Astrocyte (in vitro differentiated cells and primary cell): ENCODE measurements around the gene GSE1. TPM values are rescaled to one million over a fixed set of nuclear protein-coding genes. Genes with fewer than 3 reads are reported as not detected.

Experiments
- DNase-seq: peaks from one replicate; pipeline ENCODE4 v3.0.0-alpha.2; 2010; ENCODE audit warnings: low read depth
- FAIRE-seq: peaks from 2 replicates; lab custom pipeline; 2011; peaks lifted over from hg19 to GRCh38; lab: Jason Lieb, UNC
- H2AFZ ChIP-seq: 2 replicates; pipeline ENCODE4 v1.6.0; 2012; ENCODE audit warnings: low read depth, low read length, inconsistent platforms
- H3K27ac ChIP-seq: 2 replicates; pipeline ENCODE4 v1.5.1; 2011; ENCODE audit warnings: low read depth, low read length, inconsistent platforms
- H3K27me3 ChIP-seq: 2 replicates; pipeline ENCODE4 v1.6.0; 2011; ENCODE audit warnings: low read length, inconsistent platforms; ENCODE audit not compliant: insufficient read depth
- H3K36me3 ChIP-seq: 2 replicates; pipeline ENCODE4 v1.5.1; 2011; ENCODE audit warnings: low read length, inconsistent platforms; ENCODE audit not compliant: insufficient read depth
- H3K4me1 ChIP-seq: 2 replicates; pipeline ENCODE4 v1.5.1; 2011; ENCODE audit warnings: low read length, inconsistent platforms; ENCODE audit not compliant: insufficient read depth
- H3K4me2 ChIP-seq: 2 replicates; pipeline ENCODE4 v1.6.0; 2012; ENCODE audit warnings: low read length, inconsistent platforms
- H3K4me3 ChIP-seq: 2 replicates; pipeline ENCODE4 v1.5.1; 2011; ENCODE audit warnings: low read depth, mild to moderate bottlenecking, low read length, inconsistent platforms; ENCODE audit not compliant: insufficient read depth
- H3K79me2 ChIP-seq: 2 replicates; pipeline ENCODE4 v1.6.0; 2012; ENCODE audit warnings: mild to moderate bottlenecking, low read length, inconsistent platforms; ENCODE audit not compliant: insufficient read depth
- H3K9ac ChIP-seq: 2 replicates; pipeline ENCODE4 v1.6.0; 2012; ENCODE audit warnings: mild to moderate bottlenecking, low read length, inconsistent platforms
- H3K9me3 ChIP-seq: 2 replicates; pipeline ENCODE4 v1.5.1; 2012; ENCODE audit warnings: low read depth, mild to moderate bottlenecking, low read length, inconsistent platforms; ENCODE audit not compliant: insufficient read depth
- H4K20me1 ChIP-seq: 2 replicates; pipeline ENCODE4 v1.6.0; 2012; ENCODE audit warnings: low read length, inconsistent platforms; ENCODE audit not compliant: insufficient read depth
- H3K27ac Mint-ChIP-seq: one replicate; pipeline ENCODE4 v1.8.0; 2021; ENCODE audit warnings: mild to moderate bottlenecking, mixed read lengths; ENCODE audit not compliant: unreplicated experiment
- H3K27me3 Mint-ChIP-seq: one replicate; pipeline ENCODE4 v1.8.0; 2021; ENCODE audit warnings: low read depth, mixed read lengths; ENCODE audit not compliant: unreplicated experiment
- H3K36me3 Mint-ChIP-seq: one replicate; pipeline ENCODE4 v1.8.0; 2021; ENCODE audit warnings: low read depth, mixed read lengths; ENCODE audit not compliant: unreplicated experiment
- H3K4me1 Mint-ChIP-seq: one replicate; pipeline ENCODE4 v1.8.0; 2021; ENCODE audit warnings: low read depth, mixed read lengths; ENCODE audit not compliant: unreplicated experiment
- H3K4me3 Mint-ChIP-seq: one replicate; pipeline ENCODE4 v1.8.0; 2021; ENCODE audit warnings: mild to moderate bottlenecking, moderate library complexity, mixed read lengths; ENCODE audit not compliant: unreplicated experiment
- H3K9me3 Mint-ChIP-seq: one replicate; pipeline ENCODE4 v1.8.0; 2021; ENCODE audit warnings: mild to moderate bottlenecking, mixed read lengths; ENCODE audit not compliant: unreplicated experiment
- CTCF ChIP-seq: IDR thresholded peaks from 2 replicates; pipeline ENCODE4 v1.5.1; 2011; ENCODE audit warnings: low read depth, mild to moderate bottlenecking, inconsistent platforms, low read length, moderate library complexity; ENCODE audit not compliant: insufficient read depth
- EZH2 ChIP-seq: IDR thresholded peaks from 2 replicates; pipeline ENCODE4 v1.6.1; 2012; ENCODE audit warnings: mild to moderate bottlenecking, low read length, inconsistent platforms; ENCODE audit not compliant: insufficient read depth
- total RNA-seq: library from RNA; stranded (reverse); gene quantifications from 2 replicates; pipeline ENCODE4 v1.2.1, GENCODE V29; 2021

Gene GSE1
- total RNA-seq, 1 donor from 2014 or later: 35.0 TPM

- no peaks in the 10 kb centered on the region for H3K36me3 Mint-ChIP-seq
- no peaks in the 10 kb centered on the region for H3K9me3 Mint-ChIP-seq
- Histone ChIP-seq H3K4me2 (no peak overlapping the region), H3K4me1 (no peaks in the 10 kb centered on the region), H3K79me2 (no peaks in the 10 kb centered on the region), H4K20me1 (no peaks in the 10 kb centered on the region), H3K9ac (no peak overlapping the region), H3K36me3 (no peaks in the 10 kb centered on the region), H3K27me3 (peaks cover 8% of the 10 kb centered on the region), H3K4me3 (no peak overlapping the region), H2AFZ (no peak overlapping the region), H3K27ac (no peak overlapping the region), H3K9me3 (no peaks in the 10 kb centered on the region)
- peaks cover 30% of the 10 kb centered on the region for H3K27me3 Mint-ChIP-seq
- no peak overlapping the region for H3K4me3 Mint-ChIP-seq
- peaks cover 3% of the 10 kb centered on the region for H3K4me1 Mint-ChIP-seq
- TF ChIP-seq EZH2 (no peak), CTCF (no peak)
- FAIRE-seq: no peak
- DNase-seq: no peak
- no peak overlapping the region for H3K27ac Mint-ChIP-seq
These were observed 85.4 kb downstream of the GSE1 start for GRCh38 chr16:85698459-85698891.

- no peaks in the 10 kb centered on the region for H3K36me3 ChIP-seq
- FAIRE-seq (no peak), DNase-seq (no peak)
- Mint-ChIP-seq H3K4me3 (no peak overlapping the region), H3K4me1 (peaks cover 3% of the 10 kb centered on the region), H3K27me3 (peaks cover 30% of the 10 kb centered on the region), H3K27ac (no peak overlapping the region), H3K9me3 (no peaks in the 10 kb centered on the region), H3K36me3 (no peaks in the 10 kb centered on the region)
- peaks cover 8% of the 10 kb centered on the region for H3K27me3 ChIP-seq
- H3K9me3 ChIP-seq: no peaks in the 10 kb centered on the region
- no peaks in the 10 kb centered on the region for H3K79me2 ChIP-seq
- no peak overlapping the region for H3K4me3 ChIP-seq
- H2AFZ ChIP-seq: no peak overlapping the region
- no peaks in the 10 kb centered on the region for H4K20me1 ChIP-seq
- no peak overlapping the region for H3K4me2 ChIP-seq
- no peak overlapping the region for H3K27ac ChIP-seq
- no peaks in the 10 kb centered on the region for H3K4me1 ChIP-seq
- TF ChIP-seq CTCF (no peak), EZH2 (no peak)
- H3K9ac ChIP-seq: no peak overlapping the region
These were observed 85.9 kb downstream of the GSE1 start for GRCh38 chr16:85698935-85699558.

GRCh38 chr16:85699628-85700027, 86.5 kb downstream of the GSE1 start:
- no peak overlapping the region for H3K4me3 Mint-ChIP-seq
- no peaks in the 10 kb centered on the region for H3K79me2 ChIP-seq
- no peak overlapping the region for H3K9ac ChIP-seq
- TF ChIP-seq CTCF (no peak), EZH2 (no peak)
- H3K4me1 ChIP-seq: no peaks in the 10 kb centered on the region
- peaks cover 8% of the 10 kb centered on the region for H3K27me3 ChIP-seq
- H3K9me3 Mint-ChIP-seq: no peaks in the 10 kb centered on the region
- no peaks in the 10 kb centered on the region for H3K9me3 ChIP-seq
- H3K27me3 Mint-ChIP-seq: peaks cover 30% of the 10 kb centered on the region
- no peak overlapping the region for H3K27ac ChIP-seq
- FAIRE-seq: no peak
- peak; percentile 51 for DNase-seq
- H3K4me2 ChIP-seq: no peak overlapping the region
- H3K4me1 Mint-ChIP-seq: peaks cover 3% of the 10 kb centered on the region
- no peak overlapping the region for H2AFZ ChIP-seq
- no peak overlapping the region for H3K27ac Mint-ChIP-seq
- no peaks in the 10 kb centered on the region for H3K36me3 ChIP-seq
- H3K4me3 ChIP-seq: no peak overlapping the region
- H4K20me1 ChIP-seq: no peaks in the 10 kb centered on the region
- H3K36me3 Mint-ChIP-seq: no peaks in the 10 kb centered on the region
